T47D (cell line): Measurements from ENCODE around the gene DOK5.

Source experiments
- DNase-seq, 2 experiments: peaks; one replicate each; pipeline versions ENCODE4 v3.0.0 to v3.0.0-alpha.2; 2011 to 2012; ENCODE audit warnings: low read depth in 1 of 2, low spot score in 1 of 2
- JUND ChIP-seq: IDR thresholded peaks from 2 replicates; pipeline ENCODE4 v1.6.1; 2012; ENCODE audit warnings: low read depth
- in situ Hi-C: cut with HindIII; loops from 2 replicates; pipeline ENCODE4 v1.10.0; 2016; ENCODE audit warnings: low sequenced_read_pairs, low pct_unique_long_range_greater_than_20kb

The DOK5 gene

GRCh38 chr20:54456423-54456822, 19.0 kb upstream of the DOK5 start:
- peak in 1 of 2 experiments; percentile 67 for DNase-seq
- in situ Hi-C loops: no loop called here
- TF ChIP-seq JUND: 0 out of 2 replicates have a peak, but pooled peaks have one; percentile 19

GRCh38 chr20:54456961-54457360, 18.4 kb upstream of the DOK5 start:
- no peak for TF ChIP-seq JUND
- in situ Hi-C loops: no loop called here
- DNase-seq: no peak

GRCh38 chr20:54458219-54458618, 17.2 kb upstream of the DOK5 start:
- no peak for DNase-seq
- in situ Hi-C loops: no loop called here

GRCh38 chr20:54459279-54459678, 16.1 kb upstream of the DOK5 start:
- no peak for TF ChIP-seq JUND
- DNase-seq: no peak
- in situ Hi-C loops: no loop called here

More at GRCh38 chr20:54458219-54458618, 17.2 kb upstream of the DOK5 start:
- TF ChIP-seq JUND: no peak

- no peak for TF ChIP-seq JUND
- in situ Hi-C loops: no loop called here
- no peak for DNase-seq
Observed at GRCh38 chr20:54464003-54464402, 11.4 kb upstream of the DOK5 start.

DNA sequence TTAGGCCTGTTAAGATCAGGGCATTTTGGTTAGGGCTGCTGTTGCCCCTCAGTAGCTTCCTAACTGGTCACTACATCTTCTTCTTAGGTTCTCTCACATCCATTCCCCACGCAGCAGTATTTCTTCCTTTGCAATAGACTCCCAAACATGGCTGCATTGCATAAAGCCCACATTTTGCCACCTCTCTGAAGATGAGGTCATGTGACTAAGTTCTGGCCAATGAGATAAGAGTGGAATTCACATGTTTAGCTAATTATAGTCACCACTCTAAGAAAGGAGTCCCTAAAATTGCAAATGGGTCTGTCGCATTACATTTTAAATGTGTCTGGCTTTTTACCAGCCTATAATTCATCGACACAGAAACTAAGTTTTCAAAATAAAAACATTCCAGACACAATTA, 9.3 kb upstream of the DOK5 start:
- DNase-seq: no peak
- in situ Hi-C loops: no loop called here

DNA sequence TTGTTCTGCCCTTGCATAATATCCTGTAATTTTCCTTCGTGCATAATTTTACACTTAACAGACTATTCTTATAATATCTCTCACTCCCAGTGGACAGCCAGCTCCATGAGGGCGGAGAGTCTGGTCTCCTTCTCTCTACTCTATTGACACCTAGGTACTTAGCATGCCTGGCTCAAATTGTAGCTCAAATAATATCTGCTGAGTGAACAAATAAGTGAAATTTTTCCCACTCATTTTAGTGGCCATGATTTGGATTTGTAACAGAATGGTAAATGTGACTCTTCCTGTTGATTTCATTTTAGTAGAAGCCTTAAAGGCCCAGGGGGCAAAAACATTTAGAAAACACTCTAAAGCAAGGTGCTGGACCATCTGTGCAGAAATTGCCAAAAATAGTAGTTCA, 7.8 kb upstream of the DOK5 start:
- no peak for TF ChIP-seq JUND
- no peak for DNase-seq
- in situ Hi-C loops: no loop called here

More for the DNA sequence above, 9.3 kb upstream of the DOK5 start:
- TF ChIP-seq JUND: no peak

DNA sequence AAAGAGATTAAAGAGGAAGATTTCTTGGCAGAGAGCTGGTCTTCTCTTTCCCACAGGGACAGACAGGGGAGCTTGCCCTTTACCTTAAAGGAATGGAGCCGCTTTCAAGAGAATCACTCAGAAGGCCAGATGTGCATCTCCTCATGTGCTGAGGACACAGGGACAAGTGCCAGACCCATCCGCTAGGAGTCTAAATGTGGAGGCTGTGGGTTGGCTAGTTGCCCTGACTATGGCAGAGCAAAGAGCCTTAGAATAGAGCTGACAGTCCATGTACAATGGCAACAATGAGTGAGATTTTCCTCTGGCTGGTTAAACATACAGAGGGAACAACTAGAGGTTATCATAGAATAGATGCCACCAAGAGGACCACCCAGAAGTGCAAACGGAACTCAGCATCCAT, 7.3 kb upstream of the DOK5 start:
- in situ Hi-C loops: no loop called here
- TF ChIP-seq JUND: no peak
- peak in 1 of 2 experiments; percentile 23 for DNase-seq

DNA sequence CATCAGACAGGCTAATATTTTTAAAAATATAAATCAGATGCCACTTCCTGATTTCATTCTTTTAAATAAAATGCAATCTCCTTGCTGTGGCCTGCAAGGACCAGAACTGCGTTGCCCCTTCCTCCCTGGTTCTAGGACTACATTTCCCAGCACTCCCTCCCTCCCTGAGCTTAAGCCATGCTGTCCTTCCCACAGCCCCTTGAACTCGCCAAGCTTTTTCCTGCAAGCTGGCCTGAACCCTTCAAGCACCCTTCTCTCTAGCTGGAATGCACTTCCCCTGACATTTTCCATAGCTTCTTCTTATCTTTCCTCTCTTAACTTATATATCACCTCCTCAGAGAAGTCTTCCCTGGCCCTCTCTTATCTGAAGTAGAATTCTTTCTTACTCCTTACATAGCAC, 6.1 kb upstream of the DOK5 start:
- in situ Hi-C loops: no loop called here
- no peak for DNase-seq
- no peak for TF ChIP-seq JUND

- DNase-seq: no peak
- in situ Hi-C loops: no loop called here
- TF ChIP-seq JUND: no peak
Observed at GRCh38 chr20:54469952-54470351, 5.4 kb upstream of the DOK5 start.

DNA sequence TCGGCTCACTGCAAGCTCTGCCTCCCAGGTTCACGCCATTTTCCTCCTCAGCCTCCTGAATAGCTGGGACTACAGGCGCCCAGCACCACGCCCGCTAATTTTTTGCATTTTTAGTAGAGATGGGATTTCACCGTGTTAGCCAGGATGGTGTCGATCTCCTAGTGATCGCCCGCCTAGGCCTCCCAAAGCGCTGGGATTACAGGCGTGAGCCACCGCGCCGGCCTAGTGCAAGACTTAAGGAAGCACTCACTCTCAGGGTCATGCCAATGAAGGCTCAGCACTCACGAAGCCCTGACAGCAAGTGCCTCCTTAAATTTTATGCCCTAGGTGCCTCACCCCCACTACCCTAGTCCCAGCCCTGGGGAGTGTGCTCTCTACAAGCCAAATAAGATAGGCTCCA, 4.7 kb upstream of the DOK5 start:
- TF ChIP-seq JUND: no peak
- in situ Hi-C loops: no loop called here
- DNase-seq: no peak

GRCh38 chr20:54472607-54473006, 2.8 kb upstream of the DOK5 start:
- no peak for TF ChIP-seq JUND
- no peak for DNase-seq
- in situ Hi-C loops: no loop called here

DNA sequence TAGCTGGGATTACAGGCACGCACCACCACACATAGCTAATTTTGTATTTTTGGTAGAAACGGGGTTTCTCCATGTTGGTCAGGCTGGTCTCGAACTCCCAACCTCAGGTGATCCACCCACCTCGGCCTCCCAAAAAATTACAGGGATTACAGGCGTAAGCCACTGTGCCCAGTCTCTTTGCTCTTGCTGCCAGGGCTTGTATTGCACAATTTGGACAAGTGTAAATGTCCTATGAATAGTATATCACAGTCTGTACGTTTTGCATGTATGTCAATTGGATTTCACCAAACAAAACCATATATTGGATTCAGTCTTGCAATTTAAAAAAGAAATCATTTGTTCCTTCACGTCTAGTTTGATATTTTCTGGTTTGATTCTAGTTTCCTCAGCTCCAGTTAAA, 2.1 kb upstream of the DOK5 start:
- in situ Hi-C loops: no loop called here
- DNase-seq: no peak
- no peak for TF ChIP-seq JUND

- no peak for TF ChIP-seq JUND
- no peak for DNase-seq
- in situ Hi-C loops: no loop called here
Observed at GRCh38 chr20:54474046-54474445, 1.3 kb upstream of the DOK5 start.

DNA sequence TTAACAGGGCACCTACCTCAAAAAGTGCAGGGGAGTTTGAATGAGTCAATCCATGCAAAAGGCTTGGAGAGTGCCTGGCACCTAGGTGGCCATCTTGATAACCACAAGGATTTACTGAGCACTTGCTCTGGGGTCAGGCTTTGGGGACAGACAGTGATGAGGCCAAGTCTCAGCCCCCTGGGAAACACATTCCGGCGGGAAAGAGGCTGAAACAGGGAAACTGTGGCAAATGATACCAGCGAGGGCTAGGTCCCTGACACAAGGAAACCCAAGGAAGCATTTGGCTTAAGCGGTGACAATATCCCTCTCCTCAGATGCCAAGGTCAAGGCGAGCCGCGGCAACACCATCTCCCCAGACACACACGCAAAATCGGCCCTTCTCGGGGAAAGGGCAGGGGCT, 527 bp upstream of the DOK5 start:
- TF ChIP-seq JUND: no peak
- in situ Hi-C loops: no loop called here
- DNase-seq: no peak
